GM06990 (cell line): Measurements from ENCODE around the gene PSMD5.

Source experiments
- DNase-seq: peaks from one replicate; pipeline ENCODE4 v3.0.0-alpha.2; 2011; ENCODE audit not compliant: insufficient read length; ENCODE audit errors: extremely low read depth
- H3K27me3 ChIP-seq: replicated peaks from 2 replicates; pipeline ENCODE4 v1.6.0; 2011; ENCODE audit warnings: low read length; ENCODE audit not compliant: control insufficient read depth, insufficient read depth
- H3K36me3 ChIP-seq: 2 replicates; pipeline ENCODE4 v1.5.1; 2011; ENCODE audit warnings: low read length; ENCODE audit not compliant: control insufficient read depth, insufficient read depth
- H3K4me3 ChIP-seq: replicated peaks from 2 replicates; pipeline ENCODE4 v1.5.1; 2011; ENCODE audit warnings: low read depth, mild to moderate bottlenecking, control low read depth, low read length
- CTCF ChIP-seq: IDR thresholded peaks from 2 replicates; pipeline ENCODE4 v1.5.1; 2011; ENCODE audit warnings: low read length, control low read depth, mild to moderate bottlenecking, inconsistent platforms; ENCODE audit not compliant: insufficient read depth, poor library complexity, severe bottlenecking

Gene PSMD5

DNA sequence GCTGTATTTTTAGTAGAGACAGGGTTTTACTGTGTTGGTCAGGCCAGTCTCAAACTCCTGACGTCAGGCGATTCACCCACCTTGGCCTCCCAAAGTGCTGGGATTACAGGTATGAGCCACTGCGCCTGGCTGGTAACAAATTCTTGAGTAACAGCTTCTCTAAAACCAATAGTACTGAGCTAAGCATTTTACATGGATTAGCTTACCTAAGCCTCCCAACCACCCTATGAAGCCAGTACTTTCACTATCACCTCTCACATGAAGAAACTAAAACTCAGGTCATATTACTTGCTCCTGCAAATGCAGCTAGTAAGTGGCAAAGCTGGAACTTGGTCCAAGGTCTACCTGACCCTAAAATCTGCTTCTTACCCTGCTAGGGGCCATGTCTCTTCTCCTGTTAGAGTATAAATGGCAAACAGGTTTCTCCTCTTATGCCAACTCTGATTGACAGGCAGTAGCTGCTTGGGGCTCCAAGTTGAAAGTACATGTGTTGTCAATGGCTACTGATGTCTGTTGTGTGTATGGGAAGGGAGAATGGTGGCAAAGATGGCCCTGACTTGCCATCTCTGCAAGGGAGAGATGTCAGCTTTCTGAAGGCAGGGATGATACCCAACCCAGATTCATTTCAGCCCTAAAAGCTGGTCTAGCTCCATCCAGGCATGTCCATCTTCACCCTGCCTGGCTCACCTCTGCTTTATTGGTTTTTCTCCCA is 30.2 kb upstream of the PSMD5 start:
- DNase-seq: no peak
- peaks cover 21% of the 10 kb centered on the region for H3K36me3 ChIP-seq

GRCh38 chr9:120870206-120870605 is 27.5 kb upstream of the PSMD5 start:
- H3K4me3 ChIP-seq: no peak overlapping the region
- H3K36me3 ChIP-seq: peaks cover 34% of the 10 kb centered on the region
- TF ChIP-seq CTCF: no peak
- no peak for DNase-seq
- H3K27me3 ChIP-seq: no peaks in the 10 kb centered on the region

More for the DNA sequence above, 30.2 kb upstream of the PSMD5 start:
- TF ChIP-seq CTCF: no peak
- Histone ChIP-seq H3K4me3 (no peak overlapping the region), H3K27me3 (no peaks in the 10 kb centered on the region)

- peaks cover 36% of the 10 kb centered on the region for H3K36me3 ChIP-seq
- no peak for TF ChIP-seq CTCF
- no peak overlapping the region for H3K4me3 ChIP-seq
- H3K27me3 ChIP-seq: no peaks in the 10 kb centered on the region
- DNase-seq: no peak
These were observed 27.0 kb upstream of the PSMD5 start for GRCh38 chr9:120869726-120870125.

- Histone ChIP-seq H3K4me3 (peak overlapping the region; percentile 64), H3K36me3 (peaks cover 36% of the 10 kb centered on the region), H3K27me3 (no peaks in the 10 kb centered on the region)
- no peak for DNase-seq
- no peak for TF ChIP-seq CTCF
These were observed 26.6 kb upstream of the PSMD5 start for GRCh38 chr9:120869360-120869687.

DNA sequence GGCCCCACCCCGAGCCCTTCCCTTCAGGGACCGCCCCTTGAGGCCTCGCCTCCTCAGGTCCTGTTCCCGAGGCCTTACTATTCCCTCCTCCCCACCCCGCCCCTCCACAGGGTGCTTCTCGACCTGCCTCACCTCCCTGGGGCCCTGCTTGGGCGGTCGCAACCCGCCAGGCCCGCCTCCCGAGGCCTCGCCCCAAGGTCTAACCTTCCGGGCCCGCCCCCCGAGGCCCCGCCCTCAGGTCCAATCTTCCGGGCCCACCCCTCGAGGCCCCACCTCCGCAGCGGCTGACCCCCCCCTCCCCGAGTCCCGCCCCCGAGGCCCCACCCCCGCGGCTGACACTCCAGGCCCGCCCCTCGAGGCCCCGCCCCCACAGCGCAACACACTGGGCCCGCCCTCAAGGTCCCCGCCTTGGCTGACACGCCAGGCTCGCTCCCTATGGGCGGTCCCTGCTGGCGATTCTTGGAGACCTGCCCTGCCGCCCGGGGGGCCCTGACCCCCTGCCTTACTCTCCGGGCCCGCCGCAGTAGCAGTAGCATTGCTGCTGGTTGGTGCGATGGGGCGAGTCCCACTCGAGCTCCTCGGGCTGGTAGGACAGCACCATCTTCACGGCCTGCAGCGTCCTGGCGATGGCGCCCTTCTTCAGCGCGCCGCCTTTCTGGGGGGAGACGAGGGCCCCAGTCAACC is 26.1 kb upstream of the PSMD5 start:
- peak; percentile 93 for DNase-seq
- H3K36me3 ChIP-seq: peaks cover 35% of the 10 kb centered on the region
- TF ChIP-seq CTCF: peak; percentile 75
- peak overlapping the region; percentile 64 for H3K4me3 ChIP-seq
- no peaks in the 10 kb centered on the region for H3K27me3 ChIP-seq
